ENCODE data around the gene SGCG.

The SGCG gene

DNA sequence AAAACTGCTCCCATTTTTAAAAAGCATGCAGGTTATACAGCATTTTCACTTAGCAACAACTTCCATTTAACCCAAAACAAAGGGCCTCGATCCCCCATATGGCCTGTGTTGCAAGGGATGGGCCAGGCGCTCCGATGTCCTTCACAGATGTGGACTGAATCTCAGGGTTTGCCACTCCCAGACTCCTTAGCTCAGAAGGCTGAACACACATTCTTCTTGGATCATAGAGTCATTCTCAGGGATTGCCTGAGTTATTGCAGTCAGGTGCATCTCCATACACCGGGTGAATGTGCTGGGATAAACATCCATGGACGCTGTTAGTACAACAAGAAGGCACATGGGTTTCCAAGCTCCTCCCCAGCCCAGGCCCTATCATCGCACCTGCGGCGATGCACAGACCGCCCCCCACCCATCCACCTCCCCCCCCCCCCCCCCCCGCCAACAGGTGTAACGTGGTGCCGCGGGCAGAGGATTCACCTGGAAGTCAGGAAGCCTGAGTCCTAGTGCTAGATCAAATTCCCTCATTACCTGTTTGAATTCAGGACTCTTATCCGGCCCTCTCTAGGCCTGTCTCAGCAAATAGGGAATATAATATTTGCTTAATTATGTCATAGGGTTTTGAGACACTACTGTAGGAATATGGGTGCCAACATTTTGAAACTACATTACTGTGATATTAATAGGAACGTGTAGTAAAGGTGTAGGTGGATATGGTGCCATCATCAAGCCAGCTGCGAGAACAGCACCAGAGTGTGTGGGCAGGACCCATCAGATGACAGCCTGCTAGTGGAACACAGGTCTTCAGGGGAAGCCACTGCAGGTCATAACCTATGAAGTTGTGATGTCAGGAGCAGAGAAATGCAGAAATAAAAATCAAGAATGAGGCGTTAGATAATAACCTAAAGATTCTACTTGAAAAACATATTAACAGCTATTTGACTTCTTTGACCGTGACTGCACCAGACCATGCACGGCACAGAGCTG, 141.9 kb downstream of the SGCG start:
- no peak for TF ChIP-seq CTCF (IDR thresholded peaks at IDR 0.05; ENCODE audit: extremely low read depth, insufficient read depth, missing control alignments)
- in situ Hi-C loops (cut with MboI; ENCODE audit: low pct_unique_long_range_greater_than_20kb, low sequenced_read_pairs, unreplicated experiment) = no loop called here
- peak; percentile 13 for DNase-seq (ENCODE audit: low spot score)

DNA sequence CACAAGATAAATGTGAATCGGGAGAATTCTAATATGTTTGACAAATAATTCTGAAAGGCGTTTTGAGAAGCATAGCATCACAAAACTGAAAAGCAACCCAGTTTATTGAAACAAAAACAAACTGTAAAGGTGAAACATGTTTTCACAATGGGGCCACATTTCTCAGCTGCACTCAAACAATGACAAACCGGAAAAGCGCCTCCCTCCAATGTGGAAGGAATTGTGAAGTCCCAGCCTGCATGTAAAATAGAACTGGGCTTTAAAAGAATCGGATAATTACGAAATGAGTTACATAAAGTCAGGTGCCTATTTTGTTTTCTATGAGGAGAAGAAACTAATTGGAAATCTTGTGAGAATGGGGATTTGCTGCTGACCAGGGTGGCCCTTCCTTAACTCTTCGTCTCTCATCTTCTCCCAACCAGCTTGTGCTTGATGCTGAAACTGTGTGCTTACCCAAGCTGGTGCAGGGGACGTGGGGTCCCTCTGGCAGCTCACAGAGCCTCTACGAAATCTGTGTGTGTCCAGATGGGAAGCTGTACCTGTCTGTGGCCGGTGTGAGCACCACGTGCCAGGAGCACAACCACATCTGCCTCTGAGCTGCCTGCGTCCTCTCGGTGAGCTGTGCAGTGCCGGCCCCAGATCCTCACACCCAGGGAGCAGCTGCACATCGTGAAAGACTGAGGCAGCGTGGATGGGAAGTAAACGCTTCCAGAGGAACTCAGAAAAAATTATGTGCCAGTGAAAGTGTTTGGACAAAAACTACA, 143.3 kb downstream of the SGCG start:
- no peak for DNase-seq (ENCODE audit: low spot score)
- TF ChIP-seq CTCF (IDR thresholded peaks at IDR 0.05; ENCODE audit: extremely low read depth, insufficient read depth, missing control alignments) = no peak
- in situ Hi-C loops (cut with MboI; ENCODE audit: low pct_unique_long_range_greater_than_20kb, low sequenced_read_pairs, unreplicated experiment) = no loop called here

DNA sequence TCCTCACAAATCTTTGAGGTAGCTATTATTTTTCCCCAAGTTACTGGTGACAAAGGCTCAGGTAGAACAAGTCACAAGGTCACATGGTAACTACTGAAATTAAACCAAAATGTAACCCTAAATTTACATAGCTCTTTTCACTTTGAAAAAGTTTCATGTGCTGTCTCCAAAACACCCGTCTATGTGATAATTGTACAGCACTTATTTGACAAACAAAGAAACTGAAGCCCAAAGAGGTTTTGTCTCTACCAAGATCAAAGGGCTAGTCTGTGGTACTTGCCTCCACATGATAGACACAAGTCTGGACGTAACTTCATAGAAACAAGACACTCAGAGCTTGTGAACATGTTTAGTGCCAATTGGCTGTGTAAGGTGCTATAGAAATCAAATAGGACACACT, 144.4 kb downstream of the SGCG start:
- DNase-seq (ENCODE audit: low spot score) = peak; percentile 23
- no peak for TF ChIP-seq CTCF (IDR thresholded peaks at IDR 0.05; ENCODE audit: extremely low read depth, insufficient read depth, missing control alignments)
- in situ Hi-C loops (cut with MboI; ENCODE audit: low pct_unique_long_range_greater_than_20kb, low sequenced_read_pairs, unreplicated experiment) = no loop called here

DNA sequence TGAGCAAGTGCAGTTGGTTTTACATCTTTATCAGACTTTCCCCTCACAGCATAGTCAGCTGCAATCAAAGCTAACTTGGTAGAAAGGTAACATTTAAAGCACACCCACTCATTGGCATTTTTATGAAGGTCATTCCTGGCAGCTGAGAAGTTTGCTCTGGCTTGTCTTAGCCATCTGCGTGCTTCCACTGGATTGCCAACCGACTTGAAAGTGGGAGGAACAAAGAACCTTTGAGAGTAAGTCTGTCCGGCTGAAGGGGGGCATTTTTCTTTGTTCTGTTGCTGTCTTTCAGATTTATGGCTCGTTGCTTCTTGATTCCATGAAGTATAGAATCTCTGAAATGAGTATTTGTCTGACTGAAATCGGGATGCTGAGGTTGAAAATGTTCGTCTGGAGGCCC, 149.6 kb downstream of the SGCG start:
- no peak for DNase-seq (ENCODE audit: low spot score)
- in situ Hi-C loops (cut with MboI; ENCODE audit: low pct_unique_long_range_greater_than_20kb, low sequenced_read_pairs, unreplicated experiment) = no loop called here
- TF ChIP-seq CTCF (IDR thresholded peaks at IDR 0.05; ENCODE audit: extremely low read depth, insufficient read depth, missing control alignments) = no peak

GRCh38 chr13:23339225-23339624, 158.4 kb downstream of the SGCG start:
- DNase-seq (ENCODE audit: low spot score) = no peak
- in situ Hi-C loops (cut with MboI; ENCODE audit: low pct_unique_long_range_greater_than_20kb, low sequenced_read_pairs, unreplicated experiment) = no loop called here
- no peak for TF ChIP-seq CTCF (IDR thresholded peaks at IDR 0.05; ENCODE audit: extremely low read depth, insufficient read depth, missing control alignments)

- in situ Hi-C loops (cut with MboI; ENCODE audit: low pct_unique_long_range_greater_than_20kb, low sequenced_read_pairs, unreplicated experiment) = no loop called here
- TF ChIP-seq CTCF (IDR thresholded peaks at IDR 0.05; ENCODE audit: extremely low read depth, insufficient read depth, missing control alignments) = no peak
- no peak for DNase-seq (ENCODE audit: low spot score)
Observed at GRCh38 chr13:23344931-23345595, 164.3 kb downstream of the SGCG start.
